Astrocyte (in vitro differentiated cells and primary cell): ENCODE data around the gene FRZB. TPM values are rescaled to one million over a fixed set of nuclear protein-coding genes. Genes with fewer than 3 reads are reported as not detected.

Experiments used
- DNase-seq: peaks from one replicate; pipeline ENCODE4 v3.0.0-alpha.2; 2010; ENCODE audit warnings: low read depth
- FAIRE-seq: peaks from 2 replicates; lab custom pipeline; 2011; peaks lifted over from hg19 to GRCh38; lab: Jason Lieb, UNC
- H2AFZ ChIP-seq: 2 replicates; pipeline ENCODE4 v1.6.0; 2012; ENCODE audit warnings: low read depth, low read length, inconsistent platforms
- H3K27ac ChIP-seq: 2 replicates; pipeline ENCODE4 v1.5.1; 2011; ENCODE audit warnings: low read depth, low read length, inconsistent platforms
- H3K27me3 ChIP-seq: 2 replicates; pipeline ENCODE4 v1.6.0; 2011; ENCODE audit warnings: low read length, inconsistent platforms; ENCODE audit not compliant: insufficient read depth
- H3K36me3 ChIP-seq: 2 replicates; pipeline ENCODE4 v1.5.1; 2011; ENCODE audit warnings: low read length, inconsistent platforms; ENCODE audit not compliant: insufficient read depth
- H3K4me1 ChIP-seq: 2 replicates; pipeline ENCODE4 v1.5.1; 2011; ENCODE audit warnings: low read length, inconsistent platforms; ENCODE audit not compliant: insufficient read depth
- H3K4me2 ChIP-seq: 2 replicates; pipeline ENCODE4 v1.6.0; 2012; ENCODE audit warnings: low read length, inconsistent platforms
- H3K4me3 ChIP-seq: 2 replicates; pipeline ENCODE4 v1.5.1; 2011; ENCODE audit warnings: low read depth, mild to moderate bottlenecking, low read length, inconsistent platforms; ENCODE audit not compliant: insufficient read depth
- H3K79me2 ChIP-seq: 2 replicates; pipeline ENCODE4 v1.6.0; 2012; ENCODE audit warnings: mild to moderate bottlenecking, low read length, inconsistent platforms; ENCODE audit not compliant: insufficient read depth
- H3K9ac ChIP-seq: 2 replicates; pipeline ENCODE4 v1.6.0; 2012; ENCODE audit warnings: mild to moderate bottlenecking, low read length, inconsistent platforms
- H3K9me3 ChIP-seq: 2 replicates; pipeline ENCODE4 v1.5.1; 2012; ENCODE audit warnings: low read depth, mild to moderate bottlenecking, low read length, inconsistent platforms; ENCODE audit not compliant: insufficient read depth
- H4K20me1 ChIP-seq: 2 replicates; pipeline ENCODE4 v1.6.0; 2012; ENCODE audit warnings: low read length, inconsistent platforms; ENCODE audit not compliant: insufficient read depth
- H3K27ac Mint-ChIP-seq: one replicate; pipeline ENCODE4 v1.8.0; 2021; ENCODE audit warnings: mild to moderate bottlenecking, mixed read lengths; ENCODE audit not compliant: unreplicated experiment
- H3K27me3 Mint-ChIP-seq: one replicate; pipeline ENCODE4 v1.8.0; 2021; ENCODE audit warnings: low read depth, mixed read lengths; ENCODE audit not compliant: unreplicated experiment
- H3K36me3 Mint-ChIP-seq: one replicate; pipeline ENCODE4 v1.8.0; 2021; ENCODE audit warnings: low read depth, mixed read lengths; ENCODE audit not compliant: unreplicated experiment
- H3K4me1 Mint-ChIP-seq: one replicate; pipeline ENCODE4 v1.8.0; 2021; ENCODE audit warnings: low read depth, mixed read lengths; ENCODE audit not compliant: unreplicated experiment
- H3K4me3 Mint-ChIP-seq: one replicate; pipeline ENCODE4 v1.8.0; 2021; ENCODE audit warnings: mild to moderate bottlenecking, moderate library complexity, mixed read lengths; ENCODE audit not compliant: unreplicated experiment
- H3K9me3 Mint-ChIP-seq: one replicate; pipeline ENCODE4 v1.8.0; 2021; ENCODE audit warnings: mild to moderate bottlenecking, mixed read lengths; ENCODE audit not compliant: unreplicated experiment
- EZH2 ChIP-seq: IDR thresholded peaks from 2 replicates; pipeline ENCODE4 v1.6.1; 2012; ENCODE audit warnings: mild to moderate bottlenecking, low read length, inconsistent platforms; ENCODE audit not compliant: insufficient read depth
- total RNA-seq: library from RNA; stranded (reverse); gene quantifications from 2 replicates; pipeline ENCODE4 v1.2.1, GENCODE V29; 2021
- TF ChIP-seq, protein P1 (sequence below): IDR thresholded peaks from 2 replicates; pipeline ENCODE4 v1.5.1; 2011; ENCODE audit warnings: low read depth, mild to moderate bottlenecking, inconsistent platforms, low read length, moderate library complexity; ENCODE audit not compliant: insufficient read depth

The FRZB gene
- total RNA-seq, 1 donor from 2014 or later, result 0.77 TPM

GRCh38 chr2:182834293-182834692 is 32.1 kb downstream of the FRZB start:
- Mint-ChIP-seq H3K9me3 (no peaks in the 10 kb centered on the region), H3K4me3 (no peak overlapping the region), H3K36me3 (no peaks in the 10 kb centered on the region), H3K27ac (no peak overlapping the region), H3K4me1 (peaks cover 4% of the 10 kb centered on the region), H3K27me3 (no peaks in the 10 kb centered on the region)
- Histone ChIP-seq H3K9me3 (no peaks in the 10 kb centered on the region), H3K4me3 (no peak overlapping the region), H3K4me2 (no peak overlapping the region), H3K27me3 (no peaks in the 10 kb centered on the region), H3K27ac (no peak overlapping the region), H3K36me3 (no peaks in the 10 kb centered on the region), H2AFZ (no peak overlapping the region), H3K9ac (no peak overlapping the region), H4K20me1 (no peaks in the 10 kb centered on the region), H3K4me1 (no peaks in the 10 kb centered on the region), H3K79me2 (no peaks in the 10 kb centered on the region)
- no peak for DNase-seq
- no peak for FAIRE-seq
- TF ChIP-seq, protein P1, sequence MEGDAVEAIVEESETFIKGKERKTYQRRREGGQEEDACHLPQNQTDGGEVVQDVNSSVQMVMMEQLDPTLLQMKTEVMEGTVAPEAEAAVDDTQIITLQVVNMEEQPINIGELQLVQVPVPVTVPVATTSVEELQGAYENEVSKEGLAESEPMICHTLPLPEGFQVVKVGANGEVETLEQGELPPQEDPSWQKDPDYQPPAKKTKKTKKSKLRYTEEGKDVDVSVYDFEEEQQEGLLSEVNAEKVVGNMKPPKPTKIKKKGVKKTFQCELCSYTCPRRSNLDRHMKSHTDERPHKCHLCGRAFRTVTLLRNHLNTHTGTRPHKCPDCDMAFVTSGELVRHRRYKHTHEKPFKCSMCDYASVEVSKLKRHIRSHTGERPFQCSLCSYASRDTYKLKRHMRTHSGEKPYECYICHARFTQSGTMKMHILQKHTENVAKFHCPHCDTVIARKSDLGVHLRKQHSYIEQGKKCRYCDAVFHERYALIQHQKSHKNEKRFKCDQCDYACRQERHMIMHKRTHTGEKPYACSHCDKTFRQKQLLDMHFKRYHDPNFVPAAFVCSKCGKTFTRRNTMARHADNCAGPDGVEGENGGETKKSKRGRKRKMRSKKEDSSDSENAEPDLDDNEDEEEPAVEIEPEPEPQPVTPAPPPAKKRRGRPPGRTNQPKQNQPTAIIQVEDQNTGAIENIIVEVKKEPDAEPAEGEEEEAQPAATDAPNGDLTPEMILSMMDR, result no peak
- no peak for TF ChIP-seq EZH2

DNA sequence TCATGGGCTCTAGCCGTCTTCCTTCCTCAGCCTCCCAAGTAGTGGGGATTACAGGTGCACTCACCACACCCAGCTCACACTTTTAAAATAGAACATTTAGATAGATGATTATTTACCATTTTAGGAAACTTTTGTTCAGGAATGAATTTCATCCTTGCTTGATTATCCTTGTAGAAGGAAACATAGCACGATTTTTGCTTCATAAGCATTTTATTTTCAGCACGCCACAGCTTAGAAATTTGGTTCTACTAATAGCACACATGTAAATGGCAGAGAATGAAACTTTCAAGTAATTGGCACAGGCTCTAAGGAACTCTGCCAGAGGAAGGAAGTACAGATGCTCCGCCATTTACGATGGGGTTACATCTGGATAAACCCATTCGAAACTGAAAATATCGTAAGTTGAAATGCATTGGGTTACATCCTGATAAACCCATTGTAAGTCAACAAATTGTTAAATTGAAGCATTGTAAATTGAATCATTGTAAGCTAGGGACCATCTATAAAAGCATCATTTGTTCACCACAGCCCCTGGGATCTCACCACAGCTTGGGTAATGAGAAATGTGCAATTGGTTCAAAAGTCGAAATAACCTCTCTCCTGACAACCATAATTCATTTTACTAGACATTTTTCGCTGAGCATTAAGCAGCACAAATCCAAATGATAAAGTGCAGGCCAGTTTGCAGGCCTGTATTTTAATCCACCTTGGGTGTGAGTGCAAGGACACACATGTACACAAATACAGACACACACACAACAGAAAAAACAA is 33.2 kb downstream of the FRZB start:
- TF ChIP-seq EZH2, result no peak
- TF ChIP-seq, protein P1, result no peak
- no peak overlapping the region for H2AFZ ChIP-seq
- no peaks in the 10 kb centered on the region for H3K36me3 ChIP-seq
- no peak overlapping the region for H3K9ac ChIP-seq
- Mint-ChIP-seq H3K36me3 (no peaks in the 10 kb centered on the region), H3K27ac (no peak overlapping the region), H3K4me3 (no peak overlapping the region), H3K27me3 (no peaks in the 10 kb centered on the region), H3K9me3 (no peaks in the 10 kb centered on the region), H3K4me1 (no peaks in the 10 kb centered on the region)
- H3K9me3 ChIP-seq, result no peaks in the 10 kb centered on the region
- FAIRE-seq (no peak), DNase-seq (no peak)
- H3K27me3 ChIP-seq, result no peaks in the 10 kb centered on the region
- H3K4me3 ChIP-seq, result no peak overlapping the region
- no peak overlapping the region for H3K27ac ChIP-seq
- no peaks in the 10 kb centered on the region for H4K20me1 ChIP-seq
- H3K4me1 ChIP-seq, result no peaks in the 10 kb centered on the region
- H3K4me2 ChIP-seq, result no peak overlapping the region
- no peaks in the 10 kb centered on the region for H3K79me2 ChIP-seq

GRCh38 chr2:182831921-182832320 is 34.5 kb downstream of the FRZB start:
- no peaks in the 10 kb centered on the region for H4K20me1 ChIP-seq
- no peak overlapping the region for H3K4me3 ChIP-seq
- FAIRE-seq, result no peak
- H3K36me3 ChIP-seq, result no peaks in the 10 kb centered on the region
- no peak overlapping the region for H3K9ac ChIP-seq
- Mint-ChIP-seq H3K4me1 (peaks cover 1% of the 10 kb centered on the region), H3K36me3 (no peaks in the 10 kb centered on the region), H3K27me3 (no peaks in the 10 kb centered on the region), H3K9me3 (no peaks in the 10 kb centered on the region), H3K4me3 (no peak overlapping the region), H3K27ac (no peak overlapping the region)
- TF ChIP-seq EZH2, result no peak
- TF ChIP-seq, protein P1, result no peak
- H3K27ac ChIP-seq, result no peak overlapping the region
- no peaks in the 10 kb centered on the region for H3K79me2 ChIP-seq
- H3K27me3 ChIP-seq, result no peaks in the 10 kb centered on the region
- H3K9me3 ChIP-seq, result no peaks in the 10 kb centered on the region
- no peaks in the 10 kb centered on the region for H3K4me1 ChIP-seq
- no peak overlapping the region for H2AFZ ChIP-seq
- no peak overlapping the region for H3K4me2 ChIP-seq
- no peak for DNase-seq
